Activated T-cell treated with anti-CD3 and anti-CD28 coated beads, Interleukin-2, amount 50 U/mL, for 1 hour (primary cell): ENCODE measurements around the gene CDX1.
"Not testable (repeated sequence)": the region's sequence is repeated elsewhere in the genome, so short reads cannot be mapped to it uniquely, and the experiment has no call there.

Experiments used
- DNase-seq: peaks from one replicate; pipeline ENCODE4 v3.0.0-alpha.2; 2020

The CDX1 gene

DNA sequence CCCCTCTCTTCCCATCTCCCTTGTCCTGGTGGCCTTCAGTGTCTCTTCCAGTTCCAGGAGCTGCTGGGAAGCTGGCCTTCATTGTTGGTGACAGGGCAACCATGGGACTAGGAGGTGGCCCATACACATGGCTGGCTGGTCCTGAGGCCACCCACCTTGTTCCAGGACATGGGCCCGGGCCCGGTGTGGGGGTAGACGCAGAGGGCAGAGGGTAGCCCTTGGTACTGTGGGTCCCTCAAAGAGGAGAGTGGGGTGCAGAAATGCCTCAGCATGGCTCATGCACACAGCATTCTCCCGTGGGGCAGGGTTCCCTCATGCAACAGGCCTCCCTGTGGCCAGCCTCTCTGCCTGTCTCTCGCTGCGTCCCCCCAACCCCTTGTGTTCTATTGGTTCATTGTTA lies 44.1 kb downstream of the CDX1 start:
- no peak for DNase-seq

DNA sequence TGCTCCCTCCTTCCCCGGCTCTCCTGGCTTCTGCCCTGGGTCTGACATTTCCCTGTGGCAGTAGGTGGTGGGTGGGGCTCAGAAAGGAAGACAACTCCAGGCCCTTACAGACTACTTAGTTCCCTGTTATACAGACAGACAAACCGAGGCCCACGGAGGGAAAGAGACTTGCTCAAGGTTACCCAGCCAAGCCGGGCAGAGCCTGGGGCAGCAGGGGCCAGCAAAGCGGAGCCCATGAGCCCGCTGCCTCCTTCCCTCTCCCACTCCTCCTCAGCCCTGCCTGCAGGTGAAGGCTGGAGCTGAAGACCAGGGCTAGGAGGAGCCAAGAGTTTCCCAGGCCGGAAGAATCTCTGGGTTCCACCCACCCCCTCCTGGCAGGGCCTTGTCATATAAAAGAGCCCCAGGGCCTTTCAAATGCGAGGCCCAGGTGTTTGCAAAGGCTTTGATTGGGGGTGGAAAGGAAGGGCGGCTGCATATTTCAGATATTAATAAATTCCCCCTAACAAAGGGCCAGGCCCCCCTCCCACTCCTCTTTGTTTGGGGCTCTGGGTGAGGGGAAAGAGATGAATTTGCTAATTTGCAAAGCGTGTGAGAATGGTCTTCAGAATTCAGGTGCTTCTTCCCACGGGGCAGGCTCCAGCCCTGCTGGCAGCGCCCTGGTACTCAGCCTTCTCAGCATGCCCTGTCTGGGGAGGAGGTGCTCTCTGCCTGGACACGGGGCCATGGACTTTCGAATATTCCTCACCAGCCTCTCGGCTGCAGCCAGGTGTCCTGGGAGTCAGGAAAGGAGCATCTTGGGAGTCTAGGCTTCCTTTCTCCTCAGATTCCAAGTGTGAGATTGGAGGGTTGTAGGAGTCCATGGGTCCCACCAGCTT lies 44.8 kb downstream of the CDX1 start:
- DNase-seq: no peak

DNA sequence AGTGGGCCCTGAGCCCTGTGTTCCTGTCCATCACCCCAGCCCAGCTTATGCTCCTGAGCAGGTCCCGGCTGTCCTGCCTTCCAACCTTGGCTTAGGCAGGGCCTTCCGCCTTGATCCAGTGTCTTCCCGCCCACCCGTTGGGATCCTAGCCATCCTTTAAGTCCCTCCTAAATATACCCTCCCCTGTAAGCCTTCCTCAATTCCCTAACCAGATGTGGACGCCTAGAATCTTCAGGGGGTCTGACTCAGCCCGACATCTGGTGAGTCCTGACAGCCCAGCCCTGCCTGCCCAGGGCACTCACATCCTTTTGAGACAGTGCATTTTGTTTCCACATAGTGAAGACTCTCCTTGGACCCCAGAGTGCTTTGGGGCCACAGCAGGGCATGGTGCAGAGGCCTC lies 47.0 kb downstream of the CDX1 start:
- DNase-seq: no peak

DNA sequence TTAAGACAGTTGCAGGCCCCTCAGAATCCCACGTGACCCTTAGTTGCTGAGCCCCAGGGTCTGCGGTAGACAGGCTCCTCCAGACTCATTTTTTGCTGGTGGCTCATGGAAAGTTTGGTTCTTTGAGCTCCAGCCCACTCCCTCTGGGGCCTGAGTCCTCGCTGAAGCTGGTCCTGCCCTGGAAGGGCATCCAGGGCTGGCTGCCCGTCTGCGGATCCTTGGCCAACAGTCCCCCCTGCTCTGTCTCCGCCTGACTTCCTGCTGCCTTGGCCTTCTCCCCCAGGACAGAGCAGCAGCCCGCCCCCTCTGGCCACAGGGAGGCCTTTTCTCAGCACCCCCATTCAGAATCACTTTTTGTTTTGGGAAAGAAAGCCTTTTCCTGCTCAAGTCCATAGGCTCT lies 47.7 kb downstream of the CDX1 start:
- no peak for DNase-seq

DNA sequence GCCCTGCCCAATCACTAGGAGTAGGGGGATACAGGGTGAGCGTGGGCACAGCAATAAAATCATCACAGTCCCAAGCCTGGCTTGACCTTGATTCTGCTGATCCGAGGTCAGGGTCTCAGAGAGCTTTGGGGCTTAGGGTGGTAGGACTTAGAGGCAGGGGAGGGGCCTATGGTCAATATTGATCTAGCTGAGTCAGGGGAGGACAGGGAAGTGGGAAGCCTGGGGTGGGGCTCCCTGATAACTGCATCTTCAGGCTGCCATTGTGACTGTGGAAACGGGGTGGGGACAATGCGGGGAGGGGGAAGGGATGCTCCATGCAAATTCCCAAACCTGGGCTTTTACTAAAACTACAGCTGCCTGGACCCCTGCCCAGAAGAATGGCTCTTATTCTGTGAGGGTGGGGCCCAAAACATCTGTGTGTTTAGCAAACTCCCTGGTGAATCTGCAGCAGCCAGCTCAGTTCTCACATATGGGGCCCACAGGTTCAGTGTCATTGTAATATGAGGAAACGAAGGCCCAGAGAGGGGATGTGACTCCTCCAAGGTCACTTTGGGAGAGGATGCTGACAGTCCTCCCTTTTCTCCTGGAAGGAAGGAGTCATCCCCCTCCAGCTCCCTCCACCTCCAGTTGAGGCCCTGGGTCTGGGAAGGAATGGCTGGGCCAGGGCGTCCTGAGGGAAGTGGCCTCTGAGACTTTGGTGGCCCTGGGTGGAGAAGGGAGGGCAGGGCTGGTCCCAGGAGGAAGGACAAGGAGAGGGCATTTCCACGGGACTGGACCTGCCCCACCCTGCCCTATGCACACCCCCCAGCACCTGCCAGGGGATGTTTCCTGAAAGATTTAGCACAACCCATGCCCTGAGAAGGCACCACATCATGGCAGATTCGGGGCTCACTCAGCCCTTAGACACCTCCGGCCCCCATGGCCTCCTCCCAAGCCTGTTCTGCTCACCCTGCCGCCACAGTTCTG lies 49.7 kb downstream of the CDX1 start:
- no peak for DNase-seq

DNA sequence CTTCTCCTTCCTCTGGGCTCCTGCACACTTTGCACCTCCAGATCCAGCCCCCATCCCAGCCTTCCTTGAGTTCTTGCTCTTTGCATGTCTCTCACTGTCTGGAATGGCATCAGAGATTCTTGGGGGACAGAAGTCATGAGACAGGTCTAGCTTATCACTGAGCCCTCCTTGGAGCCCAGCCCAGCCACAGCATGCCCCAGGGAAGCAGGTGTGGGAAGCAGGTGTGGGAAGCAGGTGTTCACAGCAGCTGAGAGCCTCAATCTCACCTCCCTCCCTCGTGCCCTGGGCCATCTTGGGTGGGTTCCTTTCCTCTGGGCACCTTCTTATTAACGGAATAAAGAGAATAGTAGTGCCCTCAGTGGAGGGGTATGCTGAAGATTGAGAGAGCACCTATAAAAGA lies 50.5 kb downstream of the CDX1 start:
- DNase-seq: no peak

DNA sequence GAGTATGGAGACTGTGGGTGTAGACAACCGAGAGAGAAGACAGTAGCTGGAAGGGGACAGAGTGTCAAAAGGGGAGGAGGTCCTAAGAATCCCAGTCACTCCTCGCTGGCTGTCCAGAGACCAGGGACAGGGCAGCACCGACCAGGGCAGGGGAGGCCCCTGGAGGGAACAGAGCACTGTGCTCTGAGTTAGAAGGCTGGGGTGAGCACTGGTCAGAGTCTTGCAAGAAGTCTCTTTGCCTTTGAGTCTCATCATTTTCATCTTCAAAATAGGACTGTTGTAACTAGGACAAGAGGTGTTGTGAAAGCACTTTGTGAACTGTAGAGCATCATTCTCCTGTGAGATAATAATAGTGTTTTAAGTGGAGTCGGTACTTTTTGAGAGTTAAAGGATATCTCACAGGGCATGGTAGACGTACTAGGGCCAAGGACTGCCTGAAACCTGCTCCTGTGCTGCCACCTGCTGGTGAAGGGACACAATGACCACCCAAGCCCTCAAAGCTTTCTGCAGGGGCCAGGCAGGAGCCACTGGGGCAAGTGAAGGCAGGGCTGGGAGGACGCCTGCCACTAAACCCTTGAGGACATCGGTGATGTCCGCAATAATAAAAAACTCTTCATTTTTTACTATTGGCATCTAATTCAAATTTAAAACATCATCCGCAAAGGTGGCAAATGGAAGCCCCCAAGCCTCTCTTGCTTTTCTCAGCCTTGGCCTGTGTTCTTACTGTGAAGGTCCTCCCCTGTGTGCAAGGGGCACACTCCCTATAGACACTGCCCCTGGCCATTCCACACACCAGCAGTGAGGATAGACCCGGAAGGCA lies 51.5 kb downstream of the CDX1 start:
- DNase-seq: peak; percentile 77

DNA sequence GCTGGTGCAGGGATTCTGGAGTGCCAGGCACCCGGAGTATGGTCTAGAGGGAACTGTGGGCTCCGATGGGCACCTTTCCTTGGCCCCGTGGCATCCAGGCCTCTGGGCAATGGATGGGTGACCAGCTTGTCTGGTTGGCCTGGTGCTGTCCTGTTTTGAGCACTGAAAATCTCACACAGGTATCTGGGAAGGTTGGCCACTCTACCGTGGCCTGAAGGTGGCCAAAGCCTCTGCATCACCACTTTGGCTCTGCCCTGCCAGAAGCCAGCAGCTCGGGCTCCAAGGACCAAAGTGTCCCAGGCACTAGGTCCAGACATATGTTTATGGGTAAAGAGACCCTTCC lies 52.1 kb downstream of the CDX1 start:
- DNase-seq: no peak

DNA sequence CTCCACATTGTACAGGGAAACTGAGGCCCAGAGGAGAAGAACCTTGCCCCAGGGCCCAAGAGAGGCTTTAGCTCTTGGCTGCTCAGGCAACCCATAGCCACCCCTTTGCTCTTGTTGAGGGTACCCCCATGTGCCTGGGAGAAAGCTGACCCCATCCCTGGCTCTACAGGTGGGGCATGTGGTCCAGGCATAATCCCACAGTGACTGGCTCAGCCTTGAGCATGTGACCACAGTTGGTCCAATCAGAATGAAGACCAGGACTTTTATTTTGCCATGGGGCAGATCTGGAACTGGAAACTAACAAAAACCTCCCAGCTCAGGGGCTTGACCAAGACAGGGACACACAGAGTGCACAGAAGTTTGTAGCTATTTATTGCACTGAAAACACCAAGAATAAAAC lies 52.6 kb downstream of the CDX1 start:
- DNase-seq: no peak

DNA sequence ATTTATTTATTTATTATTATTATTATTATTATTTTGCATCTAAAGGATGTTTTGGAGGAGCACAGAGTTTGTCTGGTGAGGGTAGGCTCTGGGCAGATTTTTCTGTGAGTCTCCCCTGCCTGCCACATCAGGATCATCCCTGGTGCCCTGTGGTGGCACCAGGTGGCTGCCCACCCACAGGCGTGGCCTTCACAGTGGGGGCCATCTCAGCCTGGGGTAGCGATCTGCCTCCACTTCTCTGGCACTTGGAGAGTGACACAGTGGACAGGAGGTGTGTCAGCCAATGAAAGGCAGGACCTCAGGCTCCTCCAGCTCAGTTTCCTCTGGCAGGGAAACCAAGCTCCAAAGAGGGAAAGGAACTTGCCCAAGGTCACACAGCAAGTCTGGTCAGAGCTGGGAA lies 53.3 kb downstream of the CDX1 start:
- no peak for DNase-seq

DNA sequence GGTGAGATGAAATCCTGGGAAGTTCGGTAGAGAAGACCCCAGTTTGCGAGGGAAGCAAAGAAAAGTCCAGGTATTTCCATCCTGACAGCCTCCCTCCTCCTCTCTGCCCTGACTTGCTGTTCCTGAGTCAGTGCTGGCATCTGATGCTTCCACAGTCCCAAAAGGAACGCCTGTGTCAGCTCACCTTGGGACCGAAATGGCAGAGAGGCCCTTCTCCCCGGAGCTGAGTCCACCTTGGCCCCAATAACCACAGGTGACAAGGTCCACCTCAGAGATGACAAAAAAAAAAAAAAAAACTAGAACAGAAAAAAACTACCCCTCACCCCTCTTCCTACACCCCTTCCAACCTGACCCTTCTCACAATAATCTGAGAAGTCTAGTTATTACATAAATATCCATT lies 54.9 kb downstream of the CDX1 start:
- no peak for DNase-seq

DNA sequence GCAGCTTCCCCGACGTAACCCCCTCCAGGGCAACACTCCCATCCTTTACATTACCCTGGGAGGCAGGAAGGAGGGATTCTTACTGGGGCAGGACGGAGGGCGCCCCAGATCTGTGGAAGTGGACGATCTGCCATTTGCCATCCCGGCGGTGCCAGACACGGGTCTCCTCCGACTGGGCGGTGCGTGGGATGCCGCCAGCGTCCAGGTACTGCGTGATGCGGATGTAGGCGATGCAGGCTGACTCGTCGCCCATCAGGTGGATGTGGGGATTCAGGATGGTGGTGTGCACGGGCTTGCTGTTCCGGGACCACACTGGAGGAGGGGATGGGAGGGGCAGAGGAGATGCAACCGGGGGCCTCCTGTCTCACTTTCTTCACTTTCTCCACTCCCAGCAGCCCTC lies 56.3 kb downstream of the CDX1 start:
- DNase-seq: no peak

DNA sequence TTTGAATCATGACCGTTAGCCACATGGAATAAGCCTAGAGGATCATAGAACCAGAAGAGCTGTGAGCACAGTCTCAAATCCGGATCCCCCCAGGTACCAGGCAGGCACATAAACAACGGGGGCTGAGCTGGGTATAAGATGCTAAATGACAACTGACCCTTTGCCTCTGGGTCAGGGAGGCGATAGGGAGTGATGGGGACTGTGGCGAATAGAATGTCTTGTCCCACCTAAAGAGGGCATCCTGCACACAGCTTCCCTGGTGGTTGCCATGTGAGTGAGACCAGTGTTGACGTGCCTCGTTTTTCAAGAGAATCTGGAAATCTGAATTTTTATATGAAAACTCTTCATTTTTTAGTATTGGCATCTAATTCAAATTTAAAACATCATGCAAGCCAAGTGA lies 56.9 kb downstream of the CDX1 start:
- no peak for DNase-seq

DNA sequence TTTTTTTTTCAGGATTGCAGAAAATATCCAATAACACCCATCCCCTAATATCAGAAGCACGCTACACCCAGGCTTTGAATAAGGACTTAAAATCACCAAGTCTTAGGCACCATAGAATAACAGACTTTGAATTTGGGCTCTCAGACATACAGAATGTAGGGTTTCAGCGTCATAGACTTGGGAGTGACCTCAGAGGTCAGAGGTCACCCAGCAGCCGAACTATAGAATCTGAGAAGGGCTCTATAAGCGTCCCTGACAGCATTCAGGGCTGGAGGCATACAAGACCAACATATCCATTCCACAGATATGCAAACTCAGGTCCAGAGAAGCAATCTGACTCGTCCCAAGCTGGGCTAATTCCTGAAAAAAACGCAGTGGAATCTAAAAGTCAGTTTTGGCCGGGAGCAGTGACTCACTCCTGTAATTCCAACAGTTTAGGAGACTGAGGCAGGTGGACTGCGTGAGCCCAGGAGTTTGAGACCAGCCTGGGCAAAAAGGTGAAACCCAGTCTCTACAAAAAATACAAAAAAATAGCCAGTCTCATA lies 58.0 kb downstream of the CDX1 start:
- no peak for DNase-seq

DNA sequence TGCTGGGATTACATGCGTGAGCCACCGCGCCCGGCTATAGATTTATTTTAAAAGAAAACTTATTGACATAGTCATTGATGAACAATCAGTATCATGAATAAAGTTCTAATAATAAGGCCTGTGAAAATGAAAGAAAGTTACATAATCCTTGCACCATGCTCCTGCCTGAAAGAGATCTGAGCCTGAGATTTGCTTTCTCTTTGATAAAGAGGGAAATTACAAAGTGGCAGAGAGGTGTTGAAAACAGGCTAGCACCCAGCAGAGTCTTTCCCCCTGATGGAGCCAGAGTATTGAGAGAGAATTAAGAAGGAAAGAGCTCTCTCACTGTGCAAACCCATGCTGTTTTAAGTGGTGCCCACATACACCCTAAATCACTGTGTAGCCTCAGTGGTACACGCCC lies 60.5 kb downstream of the CDX1 start:
- no peak for DNase-seq

DNA sequence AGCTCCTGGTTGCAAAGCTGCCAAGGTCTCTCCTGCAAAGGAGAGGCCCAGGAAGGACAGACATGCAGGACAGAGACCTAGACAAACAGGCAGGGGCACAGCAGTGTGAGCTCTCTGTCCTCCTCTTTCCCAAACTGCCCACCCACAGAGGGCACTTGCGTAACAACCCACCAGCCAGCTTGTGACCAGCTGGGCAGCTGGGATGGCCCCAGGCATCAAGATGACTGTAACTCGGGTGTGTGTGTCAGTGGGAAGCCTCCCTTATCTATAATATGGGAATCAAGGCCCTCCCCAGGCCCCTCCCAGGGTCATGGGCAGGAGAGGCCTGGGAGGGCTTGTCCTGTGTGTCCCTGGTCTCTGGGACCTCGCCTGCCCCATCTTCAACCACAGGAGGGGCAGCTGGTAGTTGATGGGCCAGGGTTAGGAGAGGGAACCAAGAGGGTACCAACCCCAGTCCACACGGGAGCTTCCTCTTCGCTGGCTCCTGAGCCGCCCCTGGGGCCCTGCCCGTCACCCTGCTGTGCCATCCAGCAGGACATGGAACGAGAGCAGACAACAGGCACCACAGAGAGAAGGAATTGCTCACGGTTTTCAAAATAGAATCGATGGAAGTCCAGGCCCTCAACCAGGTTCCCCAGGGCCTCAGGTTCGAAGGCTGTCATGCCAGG lies 61.2 kb downstream of the CDX1 start:
- DNase-seq: no peak

DNA sequence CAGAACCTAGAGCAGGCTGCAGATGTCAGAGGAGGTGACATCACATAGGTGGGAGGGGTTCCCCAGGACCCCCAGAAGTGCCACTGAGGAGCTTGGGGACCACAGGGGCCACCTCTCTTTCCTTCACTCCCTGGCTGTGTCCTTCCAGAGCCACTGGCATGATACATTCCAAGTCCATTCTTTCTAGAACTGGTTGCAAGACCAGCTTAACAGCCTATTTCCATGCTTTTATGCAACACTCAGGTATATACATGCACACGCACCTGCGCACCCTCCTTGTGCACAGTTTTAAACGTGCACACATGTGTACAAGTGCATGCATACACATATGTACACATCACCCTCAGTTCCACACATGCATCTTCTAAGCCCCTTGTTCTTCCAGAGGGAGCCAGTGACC lies 63.0 kb downstream of the CDX1 start:
- no peak for DNase-seq

DNA sequence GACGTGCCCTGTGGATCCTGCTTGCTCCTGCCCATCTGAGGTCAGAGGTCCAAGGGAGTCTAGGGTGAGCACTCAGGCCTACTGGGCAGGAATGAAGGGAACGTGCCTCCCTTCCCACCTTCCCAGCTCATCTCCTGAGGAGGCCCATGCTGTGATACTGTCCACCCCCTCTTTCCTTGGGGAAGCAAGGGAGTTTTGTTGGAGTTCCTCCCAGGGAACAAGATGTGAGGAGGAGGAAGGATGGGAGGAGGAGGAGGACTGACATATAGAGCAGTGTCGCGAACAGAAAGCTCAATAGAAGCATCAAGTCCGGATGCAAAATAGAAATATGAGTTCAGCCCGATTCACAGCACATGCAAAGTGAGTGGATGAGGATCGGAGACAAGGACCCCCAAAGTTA lies 64.3 kb downstream of the CDX1 start:
- DNase-seq: no peak

DNA sequence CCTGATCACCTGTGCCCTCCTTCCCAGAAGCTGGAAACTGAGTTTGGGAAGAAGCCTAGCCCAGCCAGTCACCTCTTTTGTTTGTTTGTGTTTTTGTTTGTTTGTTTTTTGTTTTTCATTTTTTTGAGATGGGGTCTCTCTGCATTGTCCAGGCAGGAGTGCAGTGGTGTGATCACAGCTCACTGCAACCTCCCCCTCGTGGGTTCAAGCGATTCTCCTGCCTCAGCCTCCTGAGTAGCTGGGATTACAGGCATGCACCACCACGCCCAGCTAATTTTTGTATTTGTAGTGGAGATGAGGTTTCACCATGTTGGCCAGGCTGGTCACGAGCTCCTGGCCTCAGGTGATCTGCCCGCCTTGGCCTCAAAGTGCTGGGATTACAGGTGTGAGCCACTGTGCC lies 67.1 kb downstream of the CDX1 start:
- DNase-seq: not testable (repeated sequence)
